Measurements from ENCODE around the gene FANCC.

FANCC gene

DNA sequence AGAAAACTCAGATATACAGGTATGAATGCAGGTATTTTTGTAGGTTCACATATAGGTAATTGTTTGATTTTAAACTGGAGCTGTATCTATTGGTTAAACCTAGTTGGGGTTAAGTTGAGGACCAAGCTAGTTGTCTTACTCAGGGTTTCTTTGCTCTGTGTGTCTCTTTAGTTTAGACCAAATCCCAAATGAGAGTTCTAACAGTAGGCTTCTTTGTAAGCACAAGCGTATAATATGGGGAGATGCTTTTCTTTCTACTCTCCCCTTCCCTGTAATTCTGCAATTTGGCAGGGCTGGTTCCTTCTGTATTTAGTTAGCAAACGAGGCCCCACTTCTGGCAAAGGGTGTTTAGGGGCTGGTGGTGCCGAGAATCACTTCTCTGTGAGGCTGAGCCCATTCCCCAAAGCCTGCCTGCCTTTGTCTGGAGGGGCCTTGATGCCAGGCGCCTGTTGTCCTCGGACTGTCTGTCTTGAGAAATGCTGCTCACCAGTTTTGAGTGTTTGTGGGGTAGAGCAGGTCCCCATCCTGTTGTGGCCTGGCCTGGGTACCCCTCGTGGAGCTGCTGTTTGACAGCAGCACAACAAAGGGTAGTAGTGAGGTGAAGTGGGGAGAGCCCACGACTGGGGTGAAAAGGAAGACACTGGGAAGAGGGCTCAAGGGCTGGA is 259.3 kb downstream of the FANCC start:
- no peak for DNase-seq

DNA sequence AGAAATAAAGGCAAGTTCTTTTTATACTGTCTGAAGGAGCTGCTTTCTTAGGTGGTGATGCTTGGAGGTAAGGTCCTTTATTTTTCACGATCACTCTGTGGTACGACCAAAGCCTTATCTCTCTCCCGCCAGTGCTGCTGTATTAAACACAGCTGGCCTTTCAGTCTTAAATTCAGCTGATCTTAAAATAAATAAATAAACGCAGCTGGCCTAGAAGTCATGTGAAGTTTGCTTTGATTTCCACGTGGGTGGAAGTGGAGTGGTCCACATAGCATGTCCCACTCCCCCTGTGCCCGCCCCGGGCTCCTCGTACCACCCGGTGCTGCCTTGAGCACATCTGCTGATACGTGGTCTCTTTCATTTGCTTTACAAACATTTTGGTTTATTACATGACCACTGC is 260.4 kb downstream of the FANCC start:
- DNase-seq, result no peak

DNA sequence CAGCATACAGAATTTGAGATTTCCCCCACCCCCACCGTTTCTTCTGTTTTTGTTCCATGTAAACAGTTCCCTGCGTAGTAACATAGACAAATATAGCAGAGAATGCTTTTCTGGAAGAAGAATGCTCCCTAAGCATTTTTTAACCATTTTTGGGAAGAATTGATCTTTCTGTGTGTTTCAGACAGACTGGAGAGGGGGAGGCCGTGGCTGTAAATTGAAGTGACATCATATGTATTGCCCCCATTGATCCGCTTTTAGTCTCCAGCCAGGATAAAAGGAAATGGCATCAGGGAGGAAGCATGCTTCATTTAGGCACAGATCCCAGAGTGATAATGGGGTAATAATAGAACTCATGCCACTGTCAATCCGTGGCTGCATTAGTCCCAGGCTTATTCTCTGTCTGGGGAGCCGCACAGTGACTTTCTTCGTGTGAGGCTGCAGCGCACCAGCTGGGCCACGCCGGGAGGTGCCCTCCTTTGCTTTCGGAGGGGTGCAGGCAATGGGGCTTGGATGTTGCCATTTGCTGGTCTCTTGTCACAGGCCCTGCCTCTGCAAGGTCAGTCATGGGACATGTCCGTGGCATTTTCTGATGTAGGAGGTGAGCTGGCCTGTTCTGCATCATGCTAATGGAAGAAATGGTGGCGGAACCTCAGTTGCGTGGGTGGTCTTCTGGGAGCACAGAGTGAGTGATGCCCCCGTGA is 261.5 kb downstream of the FANCC start:
- no peak for DNase-seq

DNA sequence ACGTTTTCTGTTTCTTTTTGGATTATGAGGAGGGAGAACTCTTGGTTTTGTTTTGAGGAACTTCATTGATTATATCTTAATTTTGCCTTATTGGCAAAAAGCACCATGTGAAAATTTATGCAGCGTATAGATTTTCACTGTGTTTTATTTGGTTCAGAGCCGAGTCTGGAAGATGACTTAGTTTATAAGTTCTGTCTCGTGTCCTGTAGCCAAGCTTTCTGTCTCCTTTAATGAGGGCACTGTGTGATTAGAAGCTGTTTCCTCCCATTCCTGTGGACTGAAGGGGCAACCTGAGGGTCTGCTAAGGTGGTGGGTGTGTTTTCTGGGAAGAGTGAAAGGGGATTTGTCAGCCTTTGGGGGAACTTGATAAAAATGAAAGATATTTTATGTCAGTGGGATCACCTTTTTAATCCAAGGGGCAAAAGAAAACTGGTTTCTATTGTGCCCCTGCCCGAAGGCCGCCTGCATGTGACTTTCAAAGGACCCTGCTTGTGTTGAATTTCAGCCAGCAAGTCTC is 262.1 kb downstream of the FANCC start:
- no peak for DNase-seq

DNA sequence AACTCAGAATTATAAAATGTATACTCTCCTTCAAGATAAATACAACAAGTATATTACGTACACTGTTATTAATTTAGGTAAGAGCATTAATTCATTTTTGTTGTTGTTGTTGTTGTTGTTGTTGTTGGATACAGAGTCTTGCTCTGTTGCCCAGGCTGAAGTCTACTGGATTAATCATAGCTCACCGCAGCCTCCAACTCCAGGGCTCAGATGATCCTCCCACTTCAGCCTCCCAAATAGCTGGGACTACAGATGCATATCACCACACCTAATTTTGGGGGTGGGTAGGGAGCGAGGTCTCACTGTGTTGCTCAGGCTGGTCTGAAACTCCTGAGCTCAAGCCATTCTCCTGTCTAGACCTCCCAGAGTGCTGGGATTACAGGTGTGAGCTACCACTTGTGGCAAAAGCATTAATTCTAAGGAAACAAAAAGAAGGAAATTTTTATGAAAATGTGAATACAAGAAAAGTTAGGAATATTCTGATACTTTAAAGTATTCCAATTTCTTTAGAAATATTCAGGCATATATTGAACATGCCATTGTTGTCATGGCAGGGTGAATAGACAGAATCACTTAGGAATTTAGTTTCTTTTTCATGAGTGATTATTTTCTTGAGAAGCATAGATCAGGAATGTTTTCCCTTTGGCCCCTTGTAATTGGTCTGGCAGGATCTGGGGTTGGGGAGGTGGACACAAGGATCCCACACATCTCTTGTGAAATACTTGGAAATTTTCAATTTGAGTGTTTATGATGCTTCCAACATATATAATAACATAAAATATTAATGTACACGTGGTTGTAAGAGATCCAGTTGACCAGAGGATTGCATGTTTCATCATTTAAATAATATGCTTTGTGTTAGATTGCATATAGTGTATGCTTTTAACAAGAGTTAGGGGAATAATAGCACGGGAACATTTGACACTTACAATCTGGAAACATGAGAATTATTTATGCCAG is 263.6 kb downstream of the FANCC start:
- no peak for DNase-seq

DNA sequence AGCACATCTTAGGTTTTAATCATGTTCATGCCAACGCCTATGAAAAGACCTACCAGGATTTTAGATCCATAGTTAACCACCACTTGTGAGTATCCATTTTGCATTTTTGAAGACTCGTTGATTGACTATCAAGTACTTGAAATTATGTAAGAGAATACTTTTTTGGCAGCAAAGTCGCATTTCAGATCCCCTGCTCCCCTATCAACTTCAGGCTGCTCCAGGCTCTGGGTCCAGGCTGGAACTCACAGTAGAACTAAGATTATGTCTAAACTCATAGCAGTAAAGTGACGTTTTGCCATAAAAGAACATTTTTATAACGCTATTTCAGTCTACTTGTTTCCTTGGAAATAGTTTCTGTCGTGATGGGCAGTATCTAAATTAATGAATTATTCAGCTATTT is 267.7 kb downstream of the FANCC start:
- no peak for DNase-seq

Measured in activated naive CD4-positive, alpha-beta T cell (primary cell).